22Rv1 (cell line): ENCODE data around the gene UGDH.

Experiments used
- CTCF ChIP-seq: fragments of 450-650 bp; IDR thresholded peaks from 2 replicates; pipeline ENCODE4 v1.5.1; 2017; ENCODE audit warnings: mild to moderate bottlenecking
- ZFX ChIP-seq: fragments of 450-650 bp; IDR thresholded peaks from 2 replicates; pipeline ENCODE4 v1.6.1; 2017; ENCODE audit warnings: antibody characterized with exemption, borderline replicate concordance

- no peak for TF ChIP-seq CTCF
- TF ChIP-seq ZFX: no peak
Observed at GRCh38 chr4:39522068-39522467, 5.2 kb downstream of the UGDH start.
